SK-MEL-5 (cell line): ENCODE measurements around the gene ANKRD33. TPM values are rescaled to one million over a fixed set of nuclear protein-coding genes. Genes with fewer than 3 reads are reported as not detected.
A peak's percentile ranks its signal among the peaks of the same experiment; 100 is the strongest.
"Not testable (repeated sequence)": the region's sequence is repeated elsewhere in the genome, so short reads cannot be mapped to it uniquely, and the experiment has no call there.

Experiments used
- DNase-seq: peaks from one replicate; pipeline ENCODE4 v3.0.0-alpha.2; 2016; ENCODE audit warnings: low read depth, low spot score
- in situ Hi-C: cut with HindIII; loops from 2 replicates; pipeline ENCODE4 v1.10.0; 2016; ENCODE audit warnings: low sequenced_read_pairs, high pct_unique_total_duplicates, low pct_unique_long_range_greater_than_20kb
- total RNA-seq: library from RNA; depleted of rRNA; stranded (reverse); fragments of >200 nt; shearing (Covaris generic); gene quantifications from 2 replicates; pipeline ENCODE4 v1.2.3, GENCODE V29; 2014

ANKRD33 gene
- total RNA-seq, 1 experiment from 2014 or later, result not detected

DNA sequence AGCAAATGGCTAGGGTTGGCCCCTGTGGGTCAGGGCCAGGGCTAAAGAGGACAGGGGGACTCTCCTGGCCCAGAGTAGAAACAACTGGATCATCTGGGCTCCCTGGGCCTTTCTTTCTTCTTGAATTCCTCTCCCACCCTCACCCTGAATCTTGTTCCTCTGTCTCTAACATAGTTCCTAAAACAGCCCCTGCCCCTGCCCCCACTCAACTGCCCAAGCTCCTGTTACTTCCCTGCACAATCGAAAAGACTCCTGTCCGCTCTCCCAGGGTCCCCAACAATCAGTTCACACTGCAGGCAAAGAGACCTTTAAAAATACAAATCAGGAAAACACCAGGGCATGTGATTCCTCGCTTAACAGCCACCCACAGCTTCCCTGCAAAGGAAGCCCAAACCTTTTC, 18.0 kb upstream of the ANKRD33 start:
- in situ Hi-C loops, result no loop called here

DNA sequence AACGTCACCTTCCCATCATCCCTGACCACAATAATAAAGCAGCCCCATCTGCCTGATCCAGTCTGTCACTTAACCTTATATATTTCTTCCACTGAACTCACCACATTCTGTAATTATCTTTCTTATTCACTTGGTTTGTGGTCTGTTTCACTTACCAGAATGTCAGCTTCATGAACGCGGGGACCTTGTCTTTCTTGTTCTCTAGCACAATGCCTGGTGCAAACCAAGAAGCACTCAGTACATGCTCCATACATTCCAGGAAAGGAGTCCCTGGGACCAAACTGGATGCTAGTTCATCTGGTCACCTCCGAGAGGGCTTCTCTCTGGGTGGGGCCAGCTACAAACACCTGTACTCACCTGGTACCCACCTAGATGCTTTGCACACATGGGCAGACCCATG, 17.4 kb upstream of the ANKRD33 start:
- DNase-seq, result no peak
- in situ Hi-C loops, result no loop called here

More for the DNA sequence above, 18.0 kb upstream of the ANKRD33 start:
- no peak for DNase-seq

DNA sequence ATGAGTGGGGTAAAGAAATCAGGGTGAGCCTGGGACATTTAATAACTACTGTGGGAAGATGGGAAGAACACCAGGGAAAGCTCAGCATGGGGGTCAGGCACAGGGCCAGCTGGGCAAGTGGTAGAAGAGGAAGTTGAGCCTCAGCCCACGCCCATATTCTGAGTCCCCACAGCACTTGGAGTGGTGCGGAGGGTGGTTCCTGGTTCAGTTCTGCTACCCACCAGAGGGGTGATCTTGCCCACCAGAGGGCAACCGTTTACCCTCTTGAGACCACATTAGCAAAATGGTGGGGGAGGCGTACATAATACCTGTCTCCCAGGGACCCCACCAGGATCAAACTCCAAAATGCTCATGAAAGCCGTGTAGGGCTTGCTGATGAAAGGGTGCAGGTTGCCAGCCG, 16.8 kb upstream of the ANKRD33 start:
- no peak for DNase-seq
- in situ Hi-C loops, result no loop called here

DNA sequence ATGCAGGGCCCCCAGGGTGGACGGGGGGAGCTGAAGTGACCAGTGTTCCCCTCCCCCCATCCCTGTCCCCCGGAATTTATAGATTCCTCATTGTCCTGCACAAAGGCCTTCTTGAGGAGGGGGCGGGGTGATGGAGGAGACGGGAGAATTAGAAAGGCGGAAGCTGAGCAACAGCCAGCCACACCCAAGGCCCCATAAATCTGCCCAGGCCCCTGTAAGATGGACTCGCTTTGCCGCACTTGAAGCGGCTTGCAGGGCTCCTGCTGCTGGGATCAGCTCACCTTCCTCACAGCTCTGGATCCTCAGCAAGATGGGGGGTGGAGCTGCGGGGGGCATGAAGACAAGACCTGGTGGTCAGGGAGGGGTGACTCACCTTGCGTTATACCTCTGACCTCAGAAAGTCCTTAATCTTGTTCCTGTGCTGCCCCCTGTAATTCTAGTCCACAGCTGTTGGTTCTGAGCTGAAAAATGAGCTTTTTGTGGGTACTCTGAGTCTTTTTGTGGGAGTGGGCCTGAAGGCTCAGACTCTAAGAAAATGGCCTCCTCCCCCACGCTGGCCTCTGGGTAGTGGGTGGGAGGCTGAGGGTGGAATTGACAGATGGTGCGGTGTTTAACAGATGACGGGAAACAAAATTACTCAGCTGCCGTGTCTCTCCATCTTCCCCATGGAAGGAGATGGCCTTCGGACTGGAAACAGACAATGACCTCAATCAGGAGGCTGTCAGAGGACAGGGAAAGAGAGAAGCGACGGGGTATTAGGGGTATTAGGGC, 15.8 kb upstream of the ANKRD33 start:
- DNase-seq, result no peak
- in situ Hi-C loops, result no loop called here

DNA sequence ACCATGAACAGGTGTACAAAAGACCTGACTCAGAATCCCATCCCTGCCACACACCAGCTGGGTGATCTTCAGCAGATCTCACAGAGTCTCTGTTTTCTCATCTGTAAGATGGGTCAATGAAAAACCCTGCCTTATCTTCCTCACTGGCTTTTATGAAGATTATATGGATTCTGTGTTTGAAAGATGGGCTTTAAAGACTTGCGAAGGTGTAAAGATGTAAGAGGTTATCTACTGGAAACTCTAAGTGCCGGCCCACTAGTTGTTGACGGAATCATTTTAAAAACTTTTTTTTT, 15.3 kb upstream of the ANKRD33 start:
- no peak for DNase-seq
- in situ Hi-C loops, result no loop called here

DNA sequence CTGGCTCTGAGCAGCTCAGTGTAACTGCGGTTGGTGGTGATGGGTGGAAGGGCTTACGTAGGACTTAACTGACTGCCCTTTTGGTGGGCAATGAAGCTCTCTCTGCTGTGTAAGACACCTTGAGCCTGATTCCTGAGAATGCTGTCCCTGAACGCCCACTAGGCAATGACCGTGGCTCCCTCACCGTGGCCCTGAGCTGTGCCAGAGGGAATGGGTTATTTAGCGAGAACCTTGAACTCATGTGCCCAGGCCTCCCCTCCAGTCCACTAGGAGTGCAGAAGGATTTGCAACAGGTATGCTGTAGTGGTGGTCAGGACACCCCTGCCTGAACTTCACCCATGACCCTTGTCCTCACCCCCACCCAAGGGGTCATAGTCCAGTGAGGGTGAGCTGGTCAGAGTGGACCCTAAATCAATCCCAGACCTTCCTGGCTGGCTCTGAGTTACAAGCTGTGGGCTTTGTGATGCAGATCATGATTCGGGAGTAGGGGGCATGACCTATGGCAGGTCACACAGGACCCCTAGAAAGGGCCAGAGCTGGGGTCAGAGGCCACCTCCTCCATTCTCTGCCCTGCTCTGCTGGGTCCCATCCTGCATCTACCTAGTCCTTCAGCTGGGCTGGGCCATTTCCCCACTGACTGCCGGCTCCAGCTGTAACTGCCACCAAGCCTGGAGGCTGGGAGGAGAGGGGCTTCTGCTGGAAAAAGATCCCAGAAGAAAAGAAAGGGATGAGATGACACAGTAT, 14.5 kb upstream of the ANKRD33 start:
- no peak for DNase-seq
- in situ Hi-C loops, result no loop called here

DNA sequence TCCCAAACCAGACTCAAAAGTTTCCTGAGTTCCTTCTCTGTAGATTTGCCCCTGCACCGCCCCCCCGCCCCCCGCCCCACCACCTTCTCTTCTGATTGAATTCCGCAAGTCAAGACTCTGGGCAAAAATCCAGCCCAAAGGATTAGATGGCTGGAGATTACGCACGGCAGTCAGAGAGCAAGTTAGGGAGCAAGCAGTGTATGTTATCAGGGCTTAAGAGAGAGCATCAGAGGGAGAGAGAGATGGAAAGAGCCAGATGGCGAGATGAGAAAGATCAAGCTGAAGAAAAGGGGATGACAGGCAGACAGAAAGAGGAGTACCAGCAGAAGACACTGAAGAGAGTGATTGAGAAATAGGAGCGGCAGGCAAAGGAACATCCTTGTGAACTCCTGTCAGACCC, 13.9 kb upstream of the ANKRD33 start:
- no peak for DNase-seq
- in situ Hi-C loops, result no loop called here

DNA sequence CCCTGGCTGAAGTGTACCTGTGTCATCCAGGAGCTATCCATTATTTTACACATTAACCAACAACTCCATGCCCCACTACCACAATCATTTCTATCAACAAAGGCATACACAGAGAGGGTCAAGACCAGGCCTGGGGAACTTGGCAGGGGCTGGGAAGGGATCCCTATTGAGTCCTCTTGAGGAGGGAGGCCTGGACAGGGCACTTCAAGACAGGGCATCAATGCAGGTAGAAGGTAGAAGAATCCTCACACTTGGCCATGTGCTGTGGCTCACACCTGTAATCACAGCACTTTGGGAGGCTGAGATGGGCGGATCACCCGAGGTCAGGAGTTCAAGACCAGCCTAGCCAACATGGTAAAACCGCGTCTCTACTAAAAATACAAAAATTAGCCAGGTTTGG, 13.4 kb upstream of the ANKRD33 start:
- in situ Hi-C loops, result no loop called here
- DNase-seq, result no peak

DNA sequence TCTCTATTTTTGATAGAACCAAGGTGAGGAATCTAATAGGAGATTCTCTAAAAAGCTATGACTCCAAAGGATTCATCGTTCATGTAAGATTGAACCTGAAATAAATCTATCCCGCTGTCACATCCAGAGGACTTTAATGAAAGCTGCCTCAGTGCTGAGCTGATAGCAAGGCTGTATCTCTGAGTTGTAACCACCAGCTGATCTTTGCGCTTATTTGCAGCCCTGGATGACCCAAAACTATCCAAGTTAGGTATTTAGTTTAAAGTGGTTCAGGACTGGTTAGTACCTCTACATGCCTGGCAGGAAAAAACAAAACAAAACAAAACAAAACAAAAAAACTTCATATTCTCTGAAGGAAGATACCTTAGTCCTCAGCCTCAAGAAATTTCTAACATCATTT, 8.8 kb upstream of the ANKRD33 start:
- in situ Hi-C loops, result no loop called here
- no peak for DNase-seq

DNA sequence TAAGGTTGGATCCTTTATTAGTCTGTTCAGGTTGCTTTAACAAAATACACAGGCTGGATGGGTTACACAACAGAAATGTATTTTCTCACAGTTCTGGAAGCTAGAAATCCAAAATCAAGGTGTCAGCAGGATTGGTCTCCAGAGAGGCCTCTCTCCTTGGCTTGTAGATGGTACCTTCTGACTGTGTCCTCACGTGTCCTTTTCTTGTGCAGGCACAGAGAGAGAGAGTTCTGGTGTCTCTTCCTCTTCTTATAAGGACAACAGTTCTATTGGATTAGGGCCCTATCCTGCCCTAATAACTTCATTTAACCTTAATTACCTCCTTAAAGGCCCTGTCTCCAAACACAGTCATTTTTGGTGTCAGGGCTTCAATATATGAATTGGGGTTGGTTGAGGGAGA, 4.6 kb upstream of the ANKRD33 start:
- DNase-seq, result no peak
- in situ Hi-C loops, result no loop called here

DNA sequence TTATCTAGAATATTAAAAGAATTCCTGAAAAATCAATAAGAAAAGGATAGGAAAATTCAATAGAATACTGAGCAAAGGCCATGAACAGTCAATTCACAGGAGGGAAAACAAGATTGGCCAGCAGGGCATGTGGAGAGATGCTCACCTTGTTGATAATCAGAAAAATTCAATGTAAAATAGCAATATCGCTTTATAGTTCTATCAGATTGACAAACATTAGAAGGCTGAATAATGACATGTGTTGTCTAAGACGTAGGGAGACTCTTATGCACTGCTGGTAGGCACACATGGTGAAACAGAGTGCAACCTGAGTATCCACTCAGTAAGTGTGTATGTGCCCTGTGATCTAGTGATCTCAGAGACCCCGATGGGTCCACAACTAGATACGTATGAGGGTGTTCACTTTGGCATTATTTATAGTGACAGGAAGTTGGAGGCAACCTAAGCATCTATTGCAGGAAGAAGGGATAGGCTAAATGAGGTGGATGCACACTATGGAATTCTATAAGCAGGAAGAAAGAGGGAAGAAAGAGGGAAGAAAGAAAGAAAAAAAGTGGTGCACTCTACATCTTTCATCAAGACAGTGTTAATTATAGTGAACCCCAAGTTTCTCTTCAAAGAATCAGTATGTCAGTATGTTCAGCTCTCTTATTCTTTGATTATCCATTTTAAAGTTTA, 3.8 kb upstream of the ANKRD33 start:
- in situ Hi-C loops, result no loop called here
- no peak for DNase-seq

DNA sequence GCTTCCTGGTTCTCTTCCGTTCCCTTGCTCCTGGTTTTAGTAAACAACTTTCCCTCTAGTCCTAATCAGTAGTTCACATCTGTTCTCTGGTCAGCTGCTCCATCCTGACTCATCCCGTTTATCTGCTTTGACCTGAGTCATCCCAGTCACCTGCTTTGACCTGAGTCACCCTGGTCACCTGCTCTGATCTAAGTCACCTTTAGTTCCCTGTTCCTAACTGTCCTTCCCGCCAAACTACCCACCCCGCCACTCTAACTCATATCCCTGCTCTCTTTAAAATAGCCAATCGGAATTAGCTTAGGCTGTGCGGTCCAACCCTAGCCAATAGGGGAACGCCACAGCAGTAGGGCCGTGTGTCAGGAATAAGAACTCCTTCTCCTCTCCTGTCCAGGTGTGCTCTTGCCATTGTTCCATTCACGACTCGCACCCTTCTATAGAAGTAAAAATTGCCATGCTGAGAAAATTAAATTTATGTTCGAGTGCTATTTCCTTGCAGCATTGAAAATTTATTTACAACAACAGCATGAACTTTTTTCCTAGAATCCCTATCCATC, 3.1 kb upstream of the ANKRD33 start:
- DNase-seq, result peak; percentile 15
- in situ Hi-C loops, result no loop called here

DNA sequence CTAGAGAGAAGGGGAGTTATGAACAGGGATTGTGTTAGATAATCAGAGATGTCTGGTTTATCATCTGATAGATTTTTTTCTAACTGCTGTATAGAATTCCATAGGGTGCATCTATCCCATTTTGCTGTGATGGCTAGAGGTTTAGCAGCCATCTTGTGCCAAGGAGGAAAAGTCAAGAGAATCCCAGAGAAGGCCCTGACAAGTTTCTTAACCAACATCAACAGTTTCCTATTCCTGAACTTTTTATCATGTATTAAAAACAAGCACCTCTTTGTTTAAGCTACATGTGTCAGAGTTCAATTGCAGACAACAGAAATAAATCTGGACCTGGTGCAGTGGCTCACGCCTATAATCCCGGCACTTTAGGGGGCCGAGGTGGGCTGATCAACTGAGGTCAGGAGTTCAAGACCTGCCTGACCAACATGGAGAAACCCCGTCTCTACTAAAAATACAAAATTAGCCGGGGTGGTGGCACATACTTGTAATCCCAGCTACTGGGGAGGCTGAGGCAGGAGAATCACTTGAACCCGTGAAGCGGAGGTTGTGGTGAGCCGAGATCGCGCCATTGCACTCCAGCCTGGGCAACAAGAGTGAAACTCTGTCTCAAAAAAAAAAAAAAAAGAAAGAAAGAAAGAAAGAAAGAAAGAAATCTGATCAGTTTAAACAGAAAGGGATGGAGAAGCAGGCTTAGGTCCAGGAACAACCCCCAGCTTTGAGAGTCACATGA, 2.4 kb upstream of the ANKRD33 start:
- DNase-seq, in situ Hi-C loops: not testable (repeated sequence)

DNA sequence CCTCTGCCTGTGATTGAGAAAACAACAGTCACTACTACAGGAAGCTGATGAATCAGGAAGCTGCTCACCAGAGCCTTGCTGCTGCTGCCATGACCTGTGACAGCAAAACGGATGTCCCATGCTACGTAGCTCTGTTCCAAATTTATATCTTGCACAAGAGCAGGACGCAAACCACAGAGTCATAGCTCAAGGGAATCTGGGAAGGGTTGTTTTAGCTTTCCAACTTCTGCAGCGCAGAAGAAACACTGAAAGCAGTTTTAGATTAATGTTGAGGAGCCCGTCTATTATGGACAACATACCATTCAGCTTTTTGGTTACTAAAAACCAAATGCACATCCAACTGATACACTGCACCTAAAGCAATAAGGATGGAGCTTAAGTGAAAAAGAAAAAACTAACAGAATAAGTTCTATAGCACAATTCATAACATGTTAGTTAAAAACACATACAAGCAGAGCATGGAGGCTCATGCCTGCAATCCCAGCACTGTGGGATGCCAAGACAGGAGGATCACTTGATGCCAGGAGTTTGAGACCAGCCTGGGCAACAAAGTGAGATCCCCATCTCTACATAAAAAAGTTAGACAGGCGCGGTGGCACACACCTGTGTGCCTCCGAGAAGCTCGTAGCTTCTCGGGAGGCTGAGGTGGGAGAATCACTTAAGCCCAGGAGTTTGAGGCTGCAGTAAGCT, 1.7 kb upstream of the ANKRD33 start:
- in situ Hi-C loops, result no loop called here

DNA sequence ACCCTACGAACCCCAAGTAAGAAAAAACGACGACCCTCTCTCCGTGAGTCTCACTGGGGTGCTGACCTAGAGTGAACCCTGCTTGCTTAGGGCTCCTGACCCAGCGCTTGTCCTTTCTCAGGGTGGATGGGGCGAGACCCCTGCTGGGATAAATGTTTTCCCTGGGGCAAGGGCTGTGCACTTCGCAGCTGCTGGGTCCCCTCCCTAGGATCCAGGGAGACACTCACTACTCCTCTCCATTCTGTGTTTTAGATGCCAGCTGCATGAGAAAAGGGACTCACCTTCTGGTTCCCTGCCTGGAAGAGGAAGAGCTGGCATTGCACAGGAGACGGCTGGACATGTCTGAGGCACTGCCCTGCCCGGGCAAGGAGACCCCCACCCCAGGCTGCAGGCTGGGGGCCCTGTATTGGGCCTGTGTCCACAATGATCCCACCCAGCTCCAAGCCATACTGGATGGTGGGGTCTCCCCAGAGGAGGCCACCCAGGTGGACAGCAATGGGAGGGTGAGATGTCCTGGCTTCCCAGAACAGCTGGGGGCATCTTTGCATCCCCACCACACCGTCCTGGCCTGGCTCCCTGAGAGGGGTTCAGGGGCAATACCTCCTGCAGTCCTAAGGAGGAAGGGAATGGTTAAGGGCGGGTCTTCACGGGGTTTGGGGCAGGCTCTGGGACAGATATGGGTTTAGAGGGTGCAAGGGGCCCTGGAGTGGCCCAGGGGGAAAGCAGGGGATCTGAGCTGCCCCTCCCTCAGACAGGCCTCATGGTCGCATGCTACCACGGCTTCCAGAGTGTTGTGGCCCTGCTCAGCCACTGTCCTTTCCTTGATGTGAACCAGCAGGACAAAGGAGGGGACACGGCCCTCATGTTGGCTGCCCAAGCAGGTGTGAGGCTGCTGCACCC, 663 bp downstream of the ANKRD33 start:
- in situ Hi-C loops, result no loop called here
- DNase-seq, result no peak

More for the DNA sequence above, 1.7 kb upstream of the ANKRD33 start:
- DNase-seq, result peak; percentile 74
